ENCODE measurements around the gene ASXL3.

The ASXL3 gene

DNA sequence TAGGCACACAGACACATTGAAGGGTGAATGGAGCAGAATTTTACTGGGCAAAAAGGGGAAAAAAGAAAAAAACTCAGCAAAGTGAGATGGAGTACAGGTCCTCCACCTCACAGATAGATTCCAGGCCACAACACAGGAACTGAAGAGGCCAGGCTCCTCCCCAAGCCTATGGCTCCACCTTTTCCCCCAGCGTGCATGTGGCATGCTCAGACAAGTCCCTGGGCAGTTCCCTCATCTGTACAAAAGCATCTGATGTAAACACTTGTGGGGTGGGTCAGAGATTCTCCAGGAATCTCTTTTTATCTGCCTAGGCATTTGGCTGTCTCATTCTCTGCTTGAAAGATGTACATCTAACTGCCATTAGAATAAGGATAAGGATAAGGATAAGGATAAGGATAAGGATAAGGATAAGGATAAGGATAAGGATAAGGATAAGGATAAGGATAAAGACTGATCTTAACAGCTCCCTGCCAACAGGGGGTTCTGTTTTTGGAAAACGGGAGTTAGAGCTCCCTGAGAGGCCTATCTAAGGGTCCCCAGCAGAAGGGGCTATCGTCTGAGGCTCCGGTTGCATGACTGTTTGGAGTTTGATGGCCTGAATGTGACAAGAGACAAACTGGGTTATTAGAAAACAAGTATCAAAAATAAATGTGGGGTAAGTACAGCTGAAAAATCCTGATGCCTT lies 17.2 kb upstream of the ASXL3 start:
- no peak overlapping the region for H2AFZ ChIP-seq (ENCODE audit: low read depth, low read length, severe bottlenecking)
- TF ChIP-seq, protein P1, sequence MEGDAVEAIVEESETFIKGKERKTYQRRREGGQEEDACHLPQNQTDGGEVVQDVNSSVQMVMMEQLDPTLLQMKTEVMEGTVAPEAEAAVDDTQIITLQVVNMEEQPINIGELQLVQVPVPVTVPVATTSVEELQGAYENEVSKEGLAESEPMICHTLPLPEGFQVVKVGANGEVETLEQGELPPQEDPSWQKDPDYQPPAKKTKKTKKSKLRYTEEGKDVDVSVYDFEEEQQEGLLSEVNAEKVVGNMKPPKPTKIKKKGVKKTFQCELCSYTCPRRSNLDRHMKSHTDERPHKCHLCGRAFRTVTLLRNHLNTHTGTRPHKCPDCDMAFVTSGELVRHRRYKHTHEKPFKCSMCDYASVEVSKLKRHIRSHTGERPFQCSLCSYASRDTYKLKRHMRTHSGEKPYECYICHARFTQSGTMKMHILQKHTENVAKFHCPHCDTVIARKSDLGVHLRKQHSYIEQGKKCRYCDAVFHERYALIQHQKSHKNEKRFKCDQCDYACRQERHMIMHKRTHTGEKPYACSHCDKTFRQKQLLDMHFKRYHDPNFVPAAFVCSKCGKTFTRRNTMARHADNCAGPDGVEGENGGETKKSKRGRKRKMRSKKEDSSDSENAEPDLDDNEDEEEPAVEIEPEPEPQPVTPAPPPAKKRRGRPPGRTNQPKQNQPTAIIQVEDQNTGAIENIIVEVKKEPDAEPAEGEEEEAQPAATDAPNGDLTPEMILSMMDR (IDR thresholded peaks at IDR 0.05; ENCODE audit: insufficient read depth, low read length, poor library complexity, severe bottlenecking): no peak
- TF ChIP-seq EZH2phosphoT487 (conservative IDR thresholded peaks at IDR 0.05; ENCODE audit: low read length): no peak
- H3K79me2 ChIP-seq (ENCODE audit: insufficient read depth, low read length): no peaks in the 10 kb centered on the region
- H3K9me2 ChIP-seq (replicated peaks; ENCODE audit: insufficient read depth, low read length): no peaks in the 10 kb centered on the region
- H3F3A ChIP-seq (ENCODE audit: insufficient read depth): no peaks in the 10 kb centered on the region
- H4K20me1 ChIP-seq (ENCODE audit: low read depth, low read length): no peaks in the 10 kb centered on the region
- H3K4me2 ChIP-seq (ENCODE audit: low read depth, low read length, poor library complexity, severe bottlenecking): no peak overlapping the region
- no peaks in the 10 kb centered on the region for H3K9me3 ChIP-seq (ENCODE audit: insufficient read depth, low read length)
- H3K27ac ChIP-seq (ENCODE audit: low read depth, low read length): no peak overlapping the region
- H3K27me3 ChIP-seq (ENCODE audit: low read length): no peaks in the 10 kb centered on the region
- no peaks in the 10 kb centered on the region for H3K36me3 ChIP-seq (ENCODE audit: low read length)
- no peak overlapping the region for H3K4me3 ChIP-seq (ENCODE audit: insufficient read depth, low read length, poor library complexity, severe bottlenecking)
- no peak overlapping the region for H3K9ac ChIP-seq (ENCODE audit: low read length)

- no peaks in the 10 kb centered on the region for H3F3A ChIP-seq (ENCODE audit: insufficient read depth)
- no peaks in the 10 kb centered on the region for H3K9me3 ChIP-seq (ENCODE audit: insufficient read depth, low read length)
- no peak overlapping the region for H2AFZ ChIP-seq (ENCODE audit: low read depth, low read length, severe bottlenecking)
- H3K9me2 ChIP-seq (replicated peaks; ENCODE audit: insufficient read depth, low read length): no peaks in the 10 kb centered on the region
- no peaks in the 10 kb centered on the region for H4K20me1 ChIP-seq (ENCODE audit: low read depth, low read length)
- H3K4me2 ChIP-seq (ENCODE audit: low read depth, low read length, poor library complexity, severe bottlenecking): no peak overlapping the region
- H3K27ac ChIP-seq (ENCODE audit: low read depth, low read length): no peak overlapping the region
- H3K9ac ChIP-seq (ENCODE audit: low read length): no peak overlapping the region
- TF ChIP-seq, protein P1 (IDR thresholded peaks at IDR 0.05; ENCODE audit: insufficient read depth, low read length, poor library complexity, severe bottlenecking): no peak
- TF ChIP-seq EZH2phosphoT487 (conservative IDR thresholded peaks at IDR 0.05; ENCODE audit: low read length): no peak
- H3K79me2 ChIP-seq (ENCODE audit: insufficient read depth, low read length): no peaks in the 10 kb centered on the region
- H3K4me3 ChIP-seq (ENCODE audit: insufficient read depth, low read length, poor library complexity, severe bottlenecking): no peak overlapping the region
- no peaks in the 10 kb centered on the region for H3K27me3 ChIP-seq (ENCODE audit: low read length)
- H3K36me3 ChIP-seq (ENCODE audit: low read length): no peaks in the 10 kb centered on the region
Measured at GRCh38 chr18:33562741-33563140, 15.3 kb upstream of the ASXL3 start.

- H3K27me3 ChIP-seq (ENCODE audit: low read length): no peaks in the 10 kb centered on the region
Measured at GRCh38 chr18:33567705-33568104, 10.3 kb upstream of the ASXL3 start.

More at GRCh38 chr18:33567705-33568104, 10.3 kb upstream of the ASXL3 start:
- Histone ChIP-seq H3K9me3 (ENCODE audit: insufficient read depth, low read length) (no peaks in the 10 kb centered on the region), H3K27ac (ENCODE audit: low read depth, low read length) (no peak overlapping the region), H3F3A (ENCODE audit: insufficient read depth) (no peaks in the 10 kb centered on the region), H3K9ac (ENCODE audit: low read length) (no peak overlapping the region), H3K4me2 (ENCODE audit: low read depth, low read length, poor library complexity, severe bottlenecking) (no peak overlapping the region), H3K36me3 (ENCODE audit: low read length) (no peaks in the 10 kb centered on the region), H2AFZ (ENCODE audit: low read depth, low read length, severe bottlenecking) (no peak overlapping the region), H3K4me3 (ENCODE audit: insufficient read depth, low read length, poor library complexity, severe bottlenecking) (no peak overlapping the region), H3K9me2 (replicated peaks; ENCODE audit: insufficient read depth, low read length) (no peaks in the 10 kb centered on the region), H4K20me1 (ENCODE audit: low read depth, low read length) (no peaks in the 10 kb centered on the region), H3K79me2 (ENCODE audit: insufficient read depth, low read length) (no peaks in the 10 kb centered on the region)
- TF ChIP-seq, protein P1 (IDR thresholded peaks at IDR 0.05; ENCODE audit: insufficient read depth, low read length, poor library complexity, severe bottlenecking): no peak
- no peak for TF ChIP-seq EZH2phosphoT487 (conservative IDR thresholded peaks at IDR 0.05; ENCODE audit: low read length)
